GM21515 (cell line): ENCODE measurements around the gene ZHX3.

ENCODE experiments used
- ATAC-seq: cut with Tn5 transposase; IDR thresholded peaks from one replicate; pipeline ENCODE4 v1.9.1; 2021; ENCODE audit not compliant: unreplicated experiment

Gene ZHX3

DNA sequence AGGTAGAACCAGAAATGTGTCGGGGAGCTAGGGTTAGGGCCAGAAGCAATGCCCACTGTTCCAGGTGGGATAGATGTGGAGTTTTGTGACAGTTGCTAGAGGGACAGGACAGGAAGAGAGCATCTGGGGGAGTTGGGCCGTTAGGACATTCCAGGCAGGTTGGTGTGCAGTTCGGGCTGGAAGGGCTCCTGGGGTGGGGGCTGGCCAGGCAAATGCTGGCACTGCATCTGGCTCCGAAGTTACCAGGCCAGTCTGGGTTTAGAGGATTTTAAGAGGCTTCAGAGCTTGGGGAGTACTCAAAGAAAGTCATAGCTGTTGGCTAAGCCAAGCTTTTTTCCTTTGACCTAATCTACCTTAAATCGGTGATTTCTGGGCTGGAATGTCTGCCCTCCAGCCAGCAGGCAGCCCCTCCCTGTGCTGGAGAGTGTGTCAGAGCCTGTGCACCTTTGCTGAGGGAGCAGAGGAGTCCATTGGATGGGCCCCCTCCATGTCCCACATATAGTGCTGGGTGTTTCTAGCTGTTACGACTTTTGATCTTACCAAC, 159.4 kb downstream of the ZHX3 start:
- ATAC-seq = no peak

DNA sequence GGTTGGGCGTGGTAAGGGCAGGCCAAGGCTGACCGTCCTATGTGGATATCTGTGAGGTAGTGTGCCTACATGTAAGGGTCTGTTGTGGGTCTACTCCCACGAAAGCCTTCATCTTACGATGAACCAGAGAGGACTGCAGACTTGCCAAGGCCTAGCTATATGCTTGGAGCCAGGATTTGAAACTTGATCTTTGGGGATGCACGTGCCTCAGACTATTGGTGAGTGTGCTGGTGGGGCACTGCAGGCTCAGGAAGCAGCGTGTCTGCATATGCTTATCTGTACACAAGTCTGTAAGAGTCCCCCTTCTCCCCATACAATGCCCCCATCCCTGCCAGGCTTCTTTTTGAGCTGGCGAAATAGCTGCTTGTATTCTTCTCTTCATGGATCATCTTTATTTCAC, 162.3 kb downstream of the ZHX3 start:
- no peak for ATAC-seq

DNA sequence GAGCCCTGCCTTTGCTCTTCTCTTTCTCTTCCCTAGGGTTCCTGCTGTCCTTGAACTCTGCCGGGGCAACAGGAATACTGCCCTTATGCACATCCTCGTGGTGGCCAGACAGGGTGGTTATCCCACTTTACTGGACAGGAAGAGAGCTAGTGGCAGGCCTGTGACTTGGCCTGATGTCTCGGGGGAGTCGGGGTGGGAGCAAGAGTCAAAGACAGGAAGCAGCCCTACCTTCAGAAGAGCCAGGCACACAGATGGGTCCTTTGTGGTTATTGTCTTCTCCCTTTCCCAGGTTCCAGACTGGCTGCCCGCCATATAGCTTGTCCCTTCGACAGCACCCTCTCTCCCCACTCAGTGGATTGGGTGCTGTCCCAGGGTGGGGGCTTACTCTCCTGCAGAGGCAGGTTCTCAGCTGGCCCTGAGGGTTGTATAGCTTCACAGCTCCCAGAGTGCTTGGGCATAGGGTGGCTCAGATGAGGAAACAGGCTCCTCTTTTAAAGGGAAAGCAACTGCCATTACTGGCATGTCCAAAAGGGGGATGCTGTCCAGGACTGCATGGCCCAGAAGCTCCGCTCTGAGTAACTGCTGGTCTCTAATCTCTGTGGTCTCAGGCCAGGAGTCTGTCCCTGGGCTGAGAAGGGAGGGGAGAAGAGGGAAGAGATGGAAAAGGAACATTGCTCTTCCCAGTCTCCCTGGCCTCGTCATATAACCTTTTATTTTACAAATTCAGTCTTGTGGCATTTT, 162.9 kb downstream of the ZHX3 start:
- ATAC-seq = no peak

DNA sequence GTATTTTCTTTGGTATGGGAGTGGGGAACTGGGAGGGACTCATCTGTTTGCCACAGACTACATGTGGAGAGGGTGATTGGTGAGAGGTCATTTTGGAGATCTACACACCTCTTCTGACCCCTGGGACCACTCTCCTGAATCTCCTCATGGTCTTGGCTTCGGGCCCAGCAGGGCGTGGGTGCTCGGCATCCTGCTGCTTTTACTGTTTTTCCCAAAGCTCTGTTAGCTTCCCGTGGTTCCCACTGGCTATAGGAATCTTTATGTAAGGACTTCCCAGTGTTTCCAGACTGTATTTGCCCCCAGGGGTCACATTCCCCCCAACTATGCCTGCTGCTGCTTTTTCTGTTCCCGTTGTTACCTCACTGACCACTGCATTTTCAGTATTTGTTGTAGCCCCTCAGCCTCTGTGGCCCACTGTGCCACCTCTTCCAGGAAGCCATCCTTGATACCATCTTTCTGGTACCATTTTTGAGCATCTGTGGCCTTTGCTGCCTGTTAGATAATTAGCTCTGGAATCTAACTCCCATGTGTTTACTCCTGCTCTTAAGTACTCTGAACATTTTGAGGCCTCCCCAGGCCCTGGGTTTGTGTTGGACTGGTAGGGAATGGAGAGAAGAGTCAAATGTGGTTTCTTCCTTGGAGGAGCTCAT, 165.3 kb downstream of the ZHX3 start:
- ATAC-seq = no peak

DNA sequence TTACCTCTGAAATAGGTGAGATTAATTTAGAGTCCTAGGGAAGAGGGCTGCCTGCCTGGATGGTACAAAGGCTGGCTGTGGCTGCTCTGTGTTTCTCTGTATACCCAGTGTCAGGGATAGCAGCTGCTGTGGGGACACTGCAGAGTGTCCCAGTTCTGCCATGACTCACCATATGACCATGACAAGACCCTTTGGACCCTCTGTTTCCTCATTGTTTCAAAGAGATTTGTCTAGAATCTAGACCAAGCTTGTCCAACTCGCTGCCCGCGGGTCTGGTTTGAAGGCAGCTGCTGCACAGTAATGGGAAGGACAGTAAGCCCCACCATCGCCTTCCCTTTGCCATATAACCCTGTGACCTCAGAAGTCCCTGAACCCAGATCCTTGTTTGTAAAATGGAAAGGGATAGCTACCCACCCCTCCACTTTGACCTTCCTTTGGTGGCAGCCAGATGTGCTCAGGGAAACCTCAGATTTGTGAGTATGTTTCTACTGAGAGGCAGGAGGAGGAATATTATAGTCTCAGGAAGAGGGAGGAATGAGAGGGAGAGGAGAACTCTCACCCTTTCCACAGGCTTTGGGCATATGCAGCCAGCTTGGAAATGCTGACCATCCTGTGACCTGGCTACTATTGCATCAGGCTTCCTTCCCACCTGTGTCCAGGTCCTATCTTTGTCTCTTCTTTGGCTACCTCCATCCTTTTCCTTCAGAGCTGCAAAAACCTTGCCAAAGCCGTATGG, 166.2 kb downstream of the ZHX3 start:
- no peak for ATAC-seq

DNA sequence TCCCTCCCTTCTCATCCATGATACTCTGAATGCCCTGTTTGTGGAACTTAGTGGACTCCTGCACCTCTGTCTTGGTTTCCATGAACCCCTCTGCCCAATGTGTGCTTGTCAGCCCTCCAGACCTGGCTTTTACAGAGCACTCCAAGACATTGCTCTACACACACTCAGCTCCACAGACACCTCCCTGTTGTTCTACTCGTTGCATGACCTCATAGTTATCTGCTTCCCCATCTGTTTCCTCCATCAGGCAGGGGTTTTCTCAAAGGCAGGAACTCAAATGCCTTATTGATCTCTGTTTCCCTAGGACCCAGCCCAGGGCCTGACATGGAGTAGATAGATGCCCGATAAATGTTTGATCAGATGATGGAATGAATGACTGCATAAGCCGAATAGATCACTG, 166.9 kb downstream of the ZHX3 start:
- ATAC-seq = no peak

DNA sequence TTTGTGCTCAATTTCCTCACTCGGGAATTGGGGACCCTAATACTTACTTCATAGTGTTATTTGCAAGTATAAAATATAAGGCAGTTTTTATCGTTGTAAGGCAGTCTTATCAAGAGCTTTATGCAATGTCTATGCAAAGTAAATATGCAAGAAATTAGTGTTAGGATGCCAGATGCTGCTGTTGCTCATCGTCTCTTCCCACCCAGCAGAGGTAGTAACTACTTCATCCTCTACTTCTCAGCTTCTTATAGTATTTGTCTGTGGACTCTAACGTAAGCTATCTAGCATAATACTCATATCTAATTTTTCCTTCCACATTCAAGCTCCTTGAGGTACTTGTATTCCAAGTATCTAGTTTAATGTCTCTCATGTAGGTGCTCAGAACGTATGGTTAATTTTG, 168.6 kb downstream of the ZHX3 start:
- ATAC-seq = no peak

DNA sequence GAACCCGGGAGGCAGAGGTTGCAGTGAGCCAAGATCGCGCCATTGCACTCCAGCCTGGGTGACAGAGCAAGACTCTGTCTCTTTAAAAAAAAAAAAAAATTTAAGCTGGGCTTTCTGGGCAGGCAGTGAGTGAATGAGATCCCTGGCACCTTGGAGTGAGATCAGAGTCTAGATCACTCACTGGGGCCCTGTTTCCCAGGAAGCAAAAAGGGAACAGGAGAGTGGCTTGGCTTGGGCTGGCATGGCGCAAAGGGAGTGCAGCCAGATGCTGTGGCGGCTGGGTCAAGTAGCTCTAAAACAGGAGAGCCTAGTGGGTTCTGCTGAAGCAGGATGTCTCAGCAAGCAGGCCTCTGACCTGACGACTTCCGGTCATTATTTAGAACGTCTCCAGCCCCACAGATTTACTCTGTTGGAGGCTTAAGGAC, 169.8 kb downstream of the ZHX3 start:
- no peak for ATAC-seq

DNA sequence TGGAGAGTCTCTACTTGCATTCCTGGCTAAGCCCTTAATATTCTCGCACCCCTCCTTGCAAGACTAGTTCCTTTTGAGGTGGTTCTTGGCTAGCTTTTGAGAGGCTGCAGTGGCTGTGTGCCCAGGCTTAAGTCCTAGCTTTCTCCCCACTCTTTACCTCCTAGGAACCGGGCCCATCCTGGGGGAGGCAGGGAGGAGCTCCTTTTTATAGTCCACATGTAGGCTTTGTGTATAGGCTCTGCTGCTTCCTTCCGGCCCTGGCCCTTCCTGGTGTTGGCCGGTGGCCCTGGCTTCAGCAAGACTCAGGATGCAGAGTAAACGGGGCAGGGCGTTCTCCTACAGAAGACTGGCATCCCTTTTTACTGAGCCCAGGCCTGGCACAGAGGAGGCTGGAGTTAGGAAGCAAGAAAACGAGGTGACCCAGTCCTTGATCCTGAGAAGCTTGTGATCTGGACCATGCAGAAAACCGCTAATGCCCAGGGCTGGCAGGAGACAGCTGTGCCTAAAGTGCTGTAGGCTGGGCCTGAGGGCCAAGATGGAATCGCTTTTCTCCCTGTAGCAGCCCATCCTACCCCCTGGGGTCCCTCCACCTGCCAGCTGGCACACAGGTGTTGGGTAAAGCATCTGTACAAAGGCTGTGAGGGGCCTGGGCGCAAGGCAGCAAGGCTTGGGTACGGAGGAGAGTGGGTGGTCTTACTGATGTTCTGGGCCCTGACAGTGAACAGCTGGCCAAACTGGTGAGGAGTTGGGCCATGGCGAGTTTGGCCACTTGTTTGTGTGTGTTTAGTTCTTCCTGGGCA, 171.5 kb downstream of the ZHX3 start:
- no peak for ATAC-seq

DNA sequence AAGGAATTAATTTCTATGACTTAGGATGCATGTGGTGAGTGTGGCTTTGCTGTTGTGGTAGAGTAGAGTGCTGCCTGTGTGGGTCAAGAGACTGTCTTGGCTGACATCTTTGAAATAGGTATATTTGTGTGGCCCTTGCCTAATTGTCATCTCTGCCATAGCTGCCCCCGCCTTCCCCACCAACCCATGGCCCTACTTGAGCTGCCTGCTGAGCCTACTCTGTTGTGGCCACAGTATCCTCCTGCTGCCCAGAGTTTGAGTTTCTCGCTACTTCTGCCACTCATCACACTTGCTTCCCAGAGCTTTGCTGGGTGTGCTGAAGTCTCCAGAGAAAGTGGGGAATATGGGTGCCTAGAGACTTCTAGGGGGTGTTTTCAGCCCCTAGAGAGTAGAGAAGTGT, 172.2 kb downstream of the ZHX3 start:
- ATAC-seq = no peak

DNA sequence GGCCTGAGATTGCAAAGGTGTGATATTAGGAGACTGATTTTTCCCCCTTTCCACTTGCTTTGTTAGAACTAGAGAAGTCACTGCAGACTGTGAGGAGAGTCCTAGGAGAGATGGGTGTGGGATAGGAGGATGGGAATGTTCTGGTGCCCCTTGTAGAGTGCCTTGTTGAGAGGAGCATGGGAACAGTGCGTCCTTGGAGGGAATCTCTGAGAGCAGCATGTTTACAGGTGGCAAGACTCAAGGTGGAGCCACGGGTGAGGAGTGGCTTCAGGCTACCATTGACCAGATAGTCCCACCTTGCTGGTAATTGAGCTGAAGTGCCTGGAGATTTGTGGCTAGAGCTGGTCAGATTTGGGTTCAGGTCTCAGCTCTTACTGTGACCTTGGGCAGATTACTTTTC, 174.2 kb downstream of the ZHX3 start:
- no peak for ATAC-seq

DNA sequence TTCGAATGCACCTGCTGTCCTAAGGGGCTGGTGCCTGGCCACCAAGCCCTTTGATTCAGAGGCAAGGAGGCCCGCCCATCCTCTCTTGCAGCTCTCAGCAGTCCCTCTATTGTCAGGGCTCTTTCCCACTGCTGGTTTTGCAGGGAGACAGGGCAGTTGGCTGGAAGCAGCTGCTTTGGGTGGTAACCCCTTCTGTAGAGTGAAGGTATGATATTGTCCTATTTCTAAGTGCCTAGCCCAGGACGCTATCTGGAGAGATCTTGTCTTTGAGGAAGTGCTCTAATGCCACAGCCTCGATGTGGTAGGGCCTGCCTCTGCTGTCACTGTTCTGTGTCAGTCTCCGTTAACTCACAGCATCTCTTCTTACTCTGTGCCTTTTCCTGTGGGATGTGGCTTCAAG, 174.6 kb downstream of the ZHX3 start:
- ATAC-seq = no peak

DNA sequence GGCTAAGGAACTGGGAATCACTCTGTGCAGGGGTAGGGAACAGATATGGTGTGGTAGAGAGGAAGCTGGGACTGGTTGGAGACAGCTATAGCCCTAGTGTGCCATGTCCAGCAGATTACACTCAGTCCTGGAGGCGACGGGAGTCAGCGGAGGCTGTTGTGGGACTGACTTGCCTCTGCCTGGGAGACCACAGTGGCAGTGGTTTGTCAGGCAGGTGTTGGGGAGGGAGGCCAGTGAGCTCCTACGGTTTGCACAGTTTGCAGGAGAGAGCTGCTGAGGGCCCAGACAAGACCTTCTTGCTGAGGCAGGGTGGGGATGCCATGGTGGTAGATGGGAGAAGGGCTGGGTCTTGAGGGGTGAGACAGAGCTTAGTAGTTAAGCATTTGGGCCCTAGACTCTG, 175.3 kb downstream of the ZHX3 start:
- no peak for ATAC-seq

DNA sequence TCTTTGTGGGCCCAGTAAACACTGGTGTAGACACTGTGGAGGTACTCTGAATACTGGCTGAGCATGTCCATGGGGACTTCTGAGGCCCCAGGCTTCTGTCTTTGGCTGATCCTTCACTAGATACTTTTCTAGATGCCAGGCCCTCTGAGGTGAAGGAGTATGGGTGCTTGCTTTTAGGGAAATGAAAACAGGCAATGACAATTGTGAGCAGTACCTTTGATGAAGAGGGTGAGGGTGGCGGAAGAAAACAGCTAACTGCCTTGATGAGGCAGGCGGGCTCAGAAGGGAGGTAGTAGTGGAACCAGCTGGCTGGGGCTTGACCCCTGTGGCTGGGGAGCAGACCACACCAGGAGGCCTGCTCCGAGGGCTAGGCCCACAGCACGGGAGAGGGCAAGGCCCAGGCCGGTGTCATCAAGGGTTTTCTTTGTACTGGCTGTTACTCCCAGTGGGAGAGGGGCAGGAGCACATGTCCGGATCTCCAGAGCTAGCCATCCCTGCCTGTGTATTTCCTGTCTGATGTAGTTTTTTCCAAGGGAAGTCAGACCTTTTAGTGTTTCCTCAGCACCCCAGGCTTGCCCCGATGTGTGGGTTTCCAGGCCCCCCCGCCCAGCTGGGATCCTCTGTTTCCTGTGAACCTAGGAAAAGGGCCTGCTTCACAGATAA, 176.2 kb downstream of the ZHX3 start:
- no peak for ATAC-seq

DNA sequence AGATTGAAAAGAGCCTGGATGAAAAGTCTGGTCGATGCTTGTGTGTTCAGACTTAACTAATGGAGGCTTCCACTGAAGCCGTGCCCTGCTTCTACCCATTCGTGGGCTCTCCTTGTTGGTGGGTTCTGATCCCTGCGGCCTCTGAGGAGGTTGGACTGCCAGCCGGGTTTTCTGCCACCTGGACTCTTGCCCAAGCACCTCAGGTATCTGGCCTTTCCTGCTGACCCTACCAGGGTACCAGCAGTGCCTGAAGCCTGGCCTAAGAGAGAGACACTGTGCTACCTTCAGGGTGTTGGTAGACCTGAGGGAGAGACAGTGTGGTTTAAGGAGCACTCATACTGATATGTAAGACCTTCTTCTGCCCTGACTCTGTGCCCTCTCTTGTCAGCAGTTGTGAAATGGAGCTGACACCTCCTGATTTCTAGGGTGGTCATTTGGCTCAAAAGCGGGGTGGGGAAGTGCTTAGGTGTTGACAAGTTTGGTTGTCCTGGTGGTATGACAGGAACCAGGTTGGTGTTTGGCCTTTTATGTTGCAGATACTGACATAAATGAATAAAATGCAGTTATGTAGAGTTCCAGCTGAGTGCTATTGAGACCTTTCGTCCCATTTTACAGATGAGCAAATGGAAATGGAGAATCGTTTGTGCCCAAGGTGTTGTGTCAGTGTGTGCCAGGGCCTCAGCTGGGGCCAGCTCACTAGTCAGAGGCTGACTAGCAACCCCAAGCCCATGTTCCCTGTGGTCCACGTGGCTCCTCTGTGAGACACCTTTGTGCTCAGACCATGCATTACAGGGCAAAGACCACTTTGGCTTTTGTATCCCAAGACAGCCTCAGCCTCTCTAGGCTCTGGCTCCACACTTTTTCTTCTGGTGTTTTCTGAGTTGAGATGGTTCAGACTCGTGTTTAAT, 177.1 kb downstream of the ZHX3 start:
- ATAC-seq = no peak

DNA sequence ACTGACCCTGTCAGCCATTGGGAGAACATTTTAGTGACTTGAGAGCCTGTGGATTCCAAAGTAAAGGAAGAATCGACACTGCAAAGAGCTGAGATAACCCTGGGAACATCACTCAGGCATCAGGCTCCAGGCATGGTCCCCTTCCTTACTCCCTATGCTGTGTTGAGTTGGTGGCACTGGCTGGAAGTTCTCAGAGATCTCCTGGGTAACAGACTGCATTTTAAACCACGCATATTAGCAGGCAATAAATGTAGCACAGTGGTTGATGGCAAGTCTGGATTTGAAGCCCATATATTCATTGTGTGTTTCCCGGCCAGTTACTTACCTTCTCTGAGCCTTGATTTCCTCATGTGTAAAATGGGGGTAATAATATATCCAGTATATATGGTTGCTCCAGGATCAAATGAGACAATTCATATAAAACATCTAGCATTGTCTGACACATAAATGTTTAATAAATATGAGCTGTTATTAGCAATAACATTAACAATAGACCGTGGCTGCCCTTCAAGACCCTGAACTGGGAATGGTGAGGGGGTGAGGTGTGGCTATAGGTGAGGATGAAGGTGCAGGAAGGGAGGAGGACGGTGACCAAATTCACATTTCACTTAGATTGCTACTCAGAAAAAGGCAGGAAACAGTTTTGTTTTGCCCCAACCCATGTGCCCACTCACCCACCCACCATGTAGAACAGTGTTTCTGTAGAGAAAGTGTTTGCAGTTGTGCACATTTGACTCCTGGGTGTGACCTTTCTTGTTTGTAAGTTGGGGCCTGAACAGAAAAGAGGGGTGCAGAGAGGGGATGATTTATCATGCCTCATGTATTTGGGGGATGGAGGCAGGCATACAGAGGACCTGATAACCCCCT, 178.1 kb downstream of the ZHX3 start:
- no peak for ATAC-seq

DNA sequence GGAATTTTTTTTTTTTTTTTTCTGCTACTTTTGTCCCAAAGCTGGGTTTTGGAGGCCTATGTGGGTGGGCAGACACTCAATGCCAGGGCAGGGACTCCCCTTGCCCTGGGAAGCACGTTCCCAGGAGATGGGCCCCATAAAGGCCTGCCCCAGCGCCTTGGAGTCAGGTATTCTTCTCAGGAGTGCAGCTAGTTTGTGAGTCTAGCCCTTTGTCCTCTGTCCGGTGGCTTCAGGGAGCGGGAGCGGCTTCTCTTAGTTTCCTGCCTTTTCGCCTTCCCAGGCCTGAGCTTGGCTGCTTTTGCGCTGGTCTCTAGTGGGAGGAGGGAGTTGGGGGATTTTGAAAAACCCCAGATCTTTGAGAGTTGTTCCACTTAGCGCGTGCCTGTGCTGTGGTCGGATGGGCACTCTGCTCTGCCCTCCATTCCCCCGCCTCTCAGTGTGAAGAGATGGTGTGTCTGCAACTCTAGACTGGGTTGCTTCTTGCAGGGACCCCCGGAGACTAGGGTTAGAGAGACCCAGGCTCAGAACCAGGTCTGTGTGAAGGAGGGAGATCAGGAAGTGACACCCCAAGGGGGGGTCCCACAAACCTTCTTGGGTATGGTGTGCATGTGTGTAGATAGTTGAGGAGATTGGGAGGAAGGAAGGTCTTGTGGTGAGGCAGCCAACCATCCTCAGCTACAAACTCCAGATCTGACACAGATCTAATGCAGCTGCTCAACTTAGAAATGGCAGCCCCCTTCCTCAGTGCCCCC, 178.9 kb downstream of the ZHX3 start:
- ATAC-seq = no peak
